ENCODE data around the gene UTP3.

- TF ChIP-seq ZNF12 (CRISPR knock-in tag; IDR thresholded peaks at IDR 0.05) (no peak), CBX5 (IDR thresholded peaks at IDR 0.05; ENCODE audit: borderline replicate concordance, low read depth) (no peak), KAT7 (CRISPR knock-in tag; IDR thresholded peaks at IDR 0.05; ENCODE audit: borderline replicate concordance) (no peak), CTCF (IDR thresholded peaks at IDR 0.05 in 2 of 3, conservative IDR thresholded peaks at IDR 0.05 in 1 of 3; ENCODE audit: insufficient read depth in 2 of 3, low read depth in 1 of 3, low read length in 3 of 3) (no peak), FOS (IDR thresholded peaks at IDR 0.05; ENCODE audit: extremely low read depth, insufficient read length) (no peak), GTF3C2 (IDR thresholded peaks at IDR 0.05; ENCODE audit: borderline replicate concordance, extremely low read depth, insufficient read length) (no peak), CEBPB (tag; IDR thresholded peaks at IDR 0.05) (no peak), MBD2 (IDR thresholded peaks at IDR 0.05; ENCODE audit: borderline replicate concordance, low read depth) (no peak), POLR2A (conservative IDR thresholded peaks at IDR 0.05) (no peak), ZBTB33 (CRISPR knock-in tag; IDR thresholded peaks at IDR 0.05) (no peak), ZFP30 (CRISPR knock-in tag; IDR thresholded peaks at IDR 0.05; ENCODE audit: borderline replicate concordance) (no peak), SMC3 (conservative IDR thresholded peaks at IDR 0.05; ENCODE audit: insufficient read depth, low read depth, low read length) (no peak)
Observed at GRCh38 chr4:70674731-70675130, 13.6 kb upstream of the UTP3 start.

Measured in K562 (cell line).